H9 (cell line): ENCODE measurements around the gene ATP6V0A4. TPM values are rescaled to one million over a fixed set of nuclear protein-coding genes. Genes with fewer than 3 reads are reported as not detected.

Experiments
- DNase-seq: peaks from one replicate; pipeline ENCODE4 v3.0.0-alpha.2; 2017
- H2AFZ ChIP-seq: one replicate; pipeline ENCODE4 v1.6.1; 2013; ENCODE audit warnings: mild to moderate bottlenecking, low read length, control low read depth, moderate library complexity
- H2AK5ac ChIP-seq: 2 replicates; pipeline ENCODE4 v1.6.1; 2013; ENCODE audit warnings: low read length, control low read depth, mixed read lengths; ENCODE audit not compliant: insufficient read length
- H2BK120ac ChIP-seq: one replicate; pipeline ENCODE4 v1.6.1; 2013; ENCODE audit warnings: low read depth, mild to moderate bottlenecking, low read length, control low read depth, inconsistent platforms; ENCODE audit not compliant: poor library complexity, severe bottlenecking
- H2BK12ac ChIP-seq: 2 replicates; pipeline ENCODE4 v1.6.1; 2013; ENCODE audit warnings: low read length, control low read depth, mixed read lengths, low read depth; ENCODE audit not compliant: insufficient read length
- H2BK15ac ChIP-seq: 2 replicates; pipeline ENCODE4 v1.6.1; 2013; ENCODE audit warnings: low read depth, low read length, control low read depth
- H2BK20ac ChIP-seq: one replicate; pipeline ENCODE4 v1.6.1; 2013; ENCODE audit warnings: low read depth, mild to moderate bottlenecking, low read length, control low read depth, inconsistent platforms; ENCODE audit not compliant: poor library complexity, severe bottlenecking
- H2BK5ac ChIP-seq: 2 replicates; pipeline ENCODE4 v1.6.1; 2013; ENCODE audit warnings: low read length, control low read depth, mixed read lengths; ENCODE audit not compliant: insufficient read length
- H3K14ac ChIP-seq: 2 replicates; pipeline ENCODE4 v1.6.1; 2013; ENCODE audit warnings: low read length, control low read depth; ENCODE audit not compliant: insufficient read depth
- H3K18ac ChIP-seq: 2 replicates; pipeline ENCODE4 v1.6.1; 2013; ENCODE audit warnings: low read depth, mild to moderate bottlenecking, mixed read lengths, low read length, control low read depth; ENCODE audit not compliant: insufficient read length
- H3K23ac ChIP-seq: 2 replicates; pipeline ENCODE4 v1.6.1; 2013; ENCODE audit warnings: low read length, control low read depth, mixed read lengths, low read depth; ENCODE audit not compliant: insufficient read length
- H3K23me2 ChIP-seq: 2 replicates; pipeline ENCODE4 v1.6.1; 2013; ENCODE audit warnings: low read depth, mild to moderate bottlenecking, mixed read lengths, low read length, control low read depth; ENCODE audit not compliant: insufficient read length, poor library complexity, severe bottlenecking
- H3K27ac ChIP-seq: 2 replicates; pipeline ENCODE4 v1.5.1; 2013; ENCODE audit warnings: low read length, control low read depth, mixed read lengths, low read depth; ENCODE audit not compliant: insufficient read length
- H3K27me3 ChIP-seq: 2 replicates; pipeline ENCODE4 v1.6.1; 2013; ENCODE audit warnings: low read length, control low read depth, inconsistent platforms; ENCODE audit not compliant: insufficient read depth
- H3K4ac ChIP-seq: 2 replicates; pipeline ENCODE4 v1.6.1; 2013; ENCODE audit warnings: low read depth, mild to moderate bottlenecking, control low read depth, inconsistent platforms, low read length, moderate library complexity
- H3K4me1 ChIP-seq: 2 replicates; pipeline ENCODE4 v1.6.1; 2013; ENCODE audit warnings: low read length, control low read depth, inconsistent platforms; ENCODE audit not compliant: insufficient read depth
- H3K4me2 ChIP-seq: 2 replicates; pipeline ENCODE4 v1.6.1; 2013; ENCODE audit warnings: low read length, control low read depth, mixed read lengths; ENCODE audit not compliant: insufficient read length, insufficient read depth
- H3K56ac ChIP-seq: 2 replicates; pipeline ENCODE4 v1.6.1; 2013; ENCODE audit warnings: low read depth, mild to moderate bottlenecking, mixed read lengths, low read length, control low read depth; ENCODE audit not compliant: insufficient read length
- H3K79me1 ChIP-seq: 2 replicates; pipeline ENCODE4 v1.6.1; 2013; ENCODE audit warnings: low read depth, mild to moderate bottlenecking, moderate library complexity, low read length, control low read depth, inconsistent platforms; ENCODE audit not compliant: insufficient read depth, poor library complexity, severe bottlenecking
- H3K79me2 ChIP-seq: 2 replicates; pipeline ENCODE4 v1.6.1; 2013; ENCODE audit warnings: low read length, control low read depth, inconsistent platforms; ENCODE audit not compliant: insufficient read depth
- H3K9ac ChIP-seq: 2 replicates; pipeline ENCODE4 v1.6.1; 2013; ENCODE audit warnings: low read length, control low read depth, mixed read lengths; ENCODE audit not compliant: insufficient read length; ENCODE audit errors: extremely low read depth
- H3K9me3 ChIP-seq: one replicate; pipeline ENCODE4 v1.6.1; 2013; ENCODE audit warnings: low read depth, low read length, inconsistent platforms; ENCODE audit not compliant: control insufficient read depth
- H3T11ph ChIP-seq: one replicate; pipeline ENCODE4 v1.6.1; 2013; ENCODE audit warnings: mild to moderate bottlenecking, low read length, control low read depth, inconsistent platforms
- H4K20me1 ChIP-seq: one replicate; pipeline ENCODE4 v1.6.1; 2013; ENCODE audit not compliant: control insufficient read depth, insufficient read length, insufficient read depth
- H4K5ac ChIP-seq: 2 replicates; pipeline ENCODE4 v1.6.1; 2013; ENCODE audit warnings: low read depth, mild to moderate bottlenecking, mixed read lengths, low read length, control low read depth; ENCODE audit not compliant: insufficient read length
- H4K8ac ChIP-seq: replicated peaks from 2 replicates; pipeline ENCODE4 v1.6.1; 2013; ENCODE audit warnings: low read length, control low read depth, mixed read lengths, low read depth; ENCODE audit not compliant: insufficient read length
- H4K91ac ChIP-seq: 2 replicates; pipeline ENCODE4 v1.6.1; 2013; ENCODE audit warnings: low read depth, mild to moderate bottlenecking, moderate library complexity, mixed read lengths, low read length, control low read depth; ENCODE audit not compliant: insufficient read length
- H3K27ac Mint-ChIP-seq, 3 experiments: 2 replicates in 2 of 3; 3 replicates in 1 of 3; pipeline ENCODE4 v1.8.0; 2020 to 2021; ENCODE audit warnings: mixed read lengths in 3 of 3, mild to moderate bottlenecking in 1 of 3, moderate library complexity in 1 of 3
- H3K27me3 Mint-ChIP-seq: 2 replicates; pipeline ENCODE4 v1.8.0; 2021; ENCODE audit warnings: low read depth, mild to moderate bottlenecking, moderate library complexity, mixed read lengths
- H3K36me3 Mint-ChIP-seq, 3 experiments: 2 replicates in 2 of 3; 3 replicates in 1 of 3; pipeline ENCODE4 v1.8.0; 2020 to 2021; ENCODE audit warnings: low read depth in 3 of 3, mixed read lengths in 3 of 3; ENCODE audit not compliant: insufficient read depth in 1 of 3
- H3K4me1 Mint-ChIP-seq, 2 experiments: 2 replicates each; pipeline ENCODE4 v1.8.0; 2020; ENCODE audit warnings: mixed read lengths in 2 of 2
- H3K4me3 Mint-ChIP-seq, 2 experiments: 2 replicates in 1 of 2; 3 replicates in 1 of 2; pipeline ENCODE4 v1.8.0; 2020 to 2021; ENCODE audit warnings: mild to moderate bottlenecking in 2 of 2, mixed read lengths in 2 of 2, moderate library complexity in 1 of 2
- H3K9me3 Mint-ChIP-seq, 2 experiments: 2 replicates in 1 of 2; 3 replicates in 1 of 2; pipeline ENCODE4 v1.8.0; 2020; ENCODE audit warnings: mild to moderate bottlenecking in 2 of 2, mixed read lengths in 2 of 2, moderate library complexity in 1 of 2
- CTCF ChIP-seq: fragments of 200-600 bp; sonication (generic); conservative IDR thresholded peaks from 3 replicates; pipeline ENCODE4 v1.8.0; 2021; ENCODE audit warnings: antibody characterized with exemption, mild to moderate bottlenecking
- WGBS: extraction: QIAGEN DNeasy Blood & Tissue Kit; methylation state at CpG from one replicate; pipeline ENCODE4 v1.1.7; 2013; ENCODE audit warnings: missing lambda C conversion rate, low lambda C conversion rate, mixed read lengths; ENCODE audit not compliant: insufficient read length; ENCODE audit errors: extremely low coverage; 5-methylcytosine and 5-hydroxymethylcytosine counted together
- total RNA-seq: library from RNA; stranded (reverse); gene quantifications from 2 replicates; pipeline ENCODE4 v1.2.1, GENCODE V29; 2021

Gene ATP6V0A4
- total RNA-seq, 1 experiment from 2014 or later = 0.79 TPM

- no peak overlapping the region for H3K9ac ChIP-seq
- Mint-ChIP-seq H3K27me3 (peaks cover 7% of the 10 kb centered on the region), H3K36me3 (no peaks in the 10 kb centered on the region), H3K4me3 (peak overlapping the region in 1 of 2 experiments; percentile 6; a peak in 1 of 5 replicates), H3K27ac (peak overlapping the region in 1 of 3 experiments; percentile 11; a peak in 1 of 7 replicates), H3K9me3 (no peaks in the 10 kb centered on the region; a peak in 1 of 5 replicates), H3K4me1 (peaks cover 17 to 23% of the 10 kb centered on the region in 2 experiments)
- no peak overlapping the region for H3K27ac ChIP-seq
- H3K4me2 ChIP-seq = peak overlapping the region; percentile 11
- DNase-seq = no peak
- no peak overlapping the region for H3T11ph ChIP-seq
- H3K18ac ChIP-seq = no peak overlapping the region
- no peak overlapping the region for H4K5ac ChIP-seq
- WGBS = no CpG with 5 or more reads among the region's 9 CpGs
- no peaks in the 10 kb centered on the region for H3K23me2 ChIP-seq
- H4K8ac ChIP-seq = no peak overlapping the region
- H2BK5ac ChIP-seq = no peak overlapping the region
- no peaks in the 10 kb centered on the region for H3K79me2 ChIP-seq
- H2BK20ac ChIP-seq = no peak overlapping the region
- no peak overlapping the region for H3K14ac ChIP-seq
- no peak for TF ChIP-seq CTCF
- no peaks in the 10 kb centered on the region for H4K20me1 ChIP-seq
- no peak overlapping the region for H2AK5ac ChIP-seq
- no peak overlapping the region for H2BK15ac ChIP-seq
- H2BK12ac ChIP-seq = no peak overlapping the region
- no peak overlapping the region for H3K23ac ChIP-seq
- peaks cover 3% of the 10 kb centered on the region; the same call in 1 of the 2 replicates for H3K27me3 ChIP-seq
- no peak overlapping the region for H3K56ac ChIP-seq
- no peak overlapping the region for H2BK120ac ChIP-seq
- H4K91ac ChIP-seq = no peak overlapping the region
- no peaks in the 10 kb centered on the region for H3K9me3 ChIP-seq
- H3K4me1 ChIP-seq = peaks cover 4% of the 10 kb centered on the region
- no peaks in the 10 kb centered on the region for H3K79me1 ChIP-seq
- no peak overlapping the region for H2AFZ ChIP-seq
- no peak overlapping the region for H3K4ac ChIP-seq
These were observed 24.8 kb downstream of the ATP6V0A4 start for GRCh38 chr7:138773176-138773575.
